Measurements from ENCODE around the gene TAOK3. TPM values are rescaled to one million over a fixed set of nuclear protein-coding genes. Genes with fewer than 3 reads are reported as not detected.
A peak's percentile ranks its signal among the peaks of the same experiment; 100 is the strongest.

The TAOK3 gene
- total and polyA plus RNA-seq, 9 of the 15 experiments (the other 6 are each of a cell fraction or from before 2014, with no cell fraction given): 24.3 to 83.5 (median 47.1) TPM

DNA sequence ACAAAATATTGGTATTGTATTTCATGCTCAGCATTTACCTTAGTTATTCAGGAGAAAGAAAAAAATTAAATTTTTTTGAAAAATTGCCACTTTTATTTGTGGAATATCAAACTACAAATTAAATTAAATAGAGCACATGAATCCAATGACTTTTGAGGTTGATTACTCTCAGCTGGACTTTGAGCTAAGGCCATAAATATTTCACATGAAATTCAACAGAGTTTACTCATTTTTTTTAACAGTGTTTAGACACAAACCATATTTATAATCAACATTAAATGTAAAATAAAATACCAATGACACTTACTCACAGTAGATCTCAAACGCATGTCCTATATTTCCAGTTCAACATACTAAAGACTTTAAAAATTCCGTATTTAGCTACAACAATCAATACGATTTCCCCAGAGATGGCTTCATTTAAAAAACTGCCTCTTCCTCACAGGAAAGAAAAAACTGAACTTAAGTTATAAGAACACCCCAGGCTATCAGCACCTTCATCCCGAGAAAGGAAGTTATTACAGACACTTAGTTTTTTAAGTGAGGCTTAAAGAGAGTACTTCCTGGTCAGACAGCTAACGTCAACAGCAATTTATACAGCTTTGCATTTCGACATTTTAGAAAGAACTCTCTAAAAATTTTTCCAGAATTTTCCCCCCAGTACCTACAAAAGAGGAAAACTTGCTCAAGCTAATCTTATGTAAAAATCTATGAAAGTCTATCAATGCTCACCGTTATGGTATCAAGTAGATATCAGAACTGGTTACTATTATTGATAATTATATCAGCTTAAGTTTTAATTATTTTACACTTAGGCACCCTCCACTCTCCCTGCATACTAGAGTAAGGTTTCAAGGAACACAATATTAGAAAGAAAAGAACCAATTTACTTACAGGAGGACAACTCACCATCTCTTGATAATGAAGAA, 13.8 kb downstream of the TAOK3 start (continued):
- TF ChIP-seq, protein P1, sequence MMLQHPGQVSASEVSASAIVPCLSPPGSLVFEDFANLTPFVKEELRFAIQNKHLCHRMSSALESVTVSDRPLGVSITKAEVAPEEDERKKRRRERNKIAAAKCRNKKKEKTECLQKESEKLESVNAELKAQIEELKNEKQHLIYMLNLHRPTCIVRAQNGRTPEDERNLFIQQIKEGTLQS (IDR thresholded peaks at IDR 0.05): no peak
- TF ChIP-seq, protein P1 (CRISPR knock-in tag; conservative IDR thresholded peaks at IDR 0.05): no peak
- TF ChIP-seq ERF (CRISPR knock-in tag; IDR thresholded peaks at IDR 0.05) (no peak), MAZ (CRISPR knock-in tag; conservative IDR thresholded peaks at IDR 0.05 in 1 of 2, IDR thresholded peaks at IDR 0.05 in 1 of 2) (peak in 1 of 2 experiments; percentile 46; a peak in 1 of 4 replicates), ETV1 (tag; conservative IDR thresholded peaks at IDR 0.05; ENCODE audit: low read depth) (0 out of 2 replicates have a peak, but pooled peaks have one; percentile 11), MTA2 (IDR thresholded peaks at IDR 0.05; ENCODE audit: low read depth) (0 out of 2 replicates have a peak, but pooled peaks have one; percentile 2), EP300 (IDR thresholded peaks at IDR 0.05; ENCODE audit: low read length) (peak; percentile 32; the same call in 1 of the 2 replicates), BACH1 (tag; IDR thresholded peaks at IDR 0.05) (0 out of 2 replicates have a peak, but pooled peaks have one; percentile 23), POLR2H (tag; IDR thresholded peaks at IDR 0.05; ENCODE audit: low read depth) (peak; percentile 46; the same call in 1 of the 2 replicates)
- TF ChIP-seq, protein P2, sequence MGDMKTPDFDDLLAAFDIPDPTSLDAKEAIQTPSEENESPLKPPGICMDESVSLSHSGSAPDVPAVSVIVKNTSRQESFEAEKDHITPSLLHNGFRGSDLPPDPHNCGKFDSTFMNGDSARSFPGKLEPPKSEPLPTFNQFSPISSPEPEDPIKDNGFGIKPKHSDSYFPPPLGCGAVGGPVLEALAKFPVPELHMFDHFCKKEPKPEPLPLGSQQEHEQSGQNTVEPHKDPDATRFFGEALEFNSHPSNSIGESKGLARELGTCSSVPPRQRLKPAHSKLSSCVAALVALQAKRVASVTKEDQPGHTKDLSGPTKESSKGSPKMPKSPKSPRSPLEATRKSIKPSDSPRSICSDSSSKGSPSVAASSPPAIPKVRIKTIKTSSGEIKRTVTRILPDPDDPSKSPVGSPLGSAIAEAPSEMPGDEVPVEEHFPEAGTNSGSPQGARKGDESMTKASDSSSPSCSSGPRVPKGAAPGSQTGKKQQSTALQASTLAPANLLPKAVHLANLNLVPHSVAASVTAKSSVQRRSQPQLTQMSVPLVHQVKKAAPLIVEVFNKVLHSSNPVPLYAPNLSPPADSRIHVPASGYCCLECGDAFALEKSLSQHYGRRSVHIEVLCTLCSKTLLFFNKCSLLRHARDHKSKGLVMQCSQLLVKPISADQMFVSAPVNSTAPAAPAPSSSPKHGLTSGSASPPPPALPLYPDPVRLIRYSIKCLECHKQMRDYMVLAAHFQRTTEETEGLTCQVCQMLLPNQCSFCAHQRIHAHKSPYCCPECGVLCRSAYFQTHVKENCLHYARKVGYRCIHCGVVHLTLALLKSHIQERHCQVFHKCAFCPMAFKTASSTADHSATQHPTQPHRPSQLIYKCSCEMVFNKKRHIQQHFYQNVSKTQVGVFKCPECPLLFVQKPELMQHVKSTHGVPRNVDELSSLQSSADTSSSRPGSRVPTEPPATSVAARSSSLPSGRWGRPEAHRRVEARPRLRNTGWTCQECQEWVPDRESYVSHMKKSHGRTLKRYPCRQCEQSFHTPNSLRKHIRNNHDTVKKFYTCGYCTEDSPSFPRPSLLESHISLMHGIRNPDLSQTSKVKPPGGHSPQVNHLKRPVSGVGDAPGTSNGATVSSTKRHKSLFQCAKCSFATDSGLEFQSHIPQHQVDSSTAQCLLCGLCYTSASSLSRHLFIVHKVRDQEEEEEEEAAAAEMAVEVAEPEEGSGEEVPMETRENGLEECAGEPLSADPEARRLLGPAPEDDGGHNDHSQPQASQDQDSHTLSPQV (IDR thresholded peaks at IDR 0.05): peak; percentile 35

Measured in K562 (cell line).